ENCODE measurements around the gene OR6S1. TPM values are rescaled to one million over a fixed set of nuclear protein-coding genes. Genes with fewer than 3 reads are reported as not detected.

Gene OR6S1
- total RNA-seq, 2 experiments from 2014 or later: not detected

DNA sequence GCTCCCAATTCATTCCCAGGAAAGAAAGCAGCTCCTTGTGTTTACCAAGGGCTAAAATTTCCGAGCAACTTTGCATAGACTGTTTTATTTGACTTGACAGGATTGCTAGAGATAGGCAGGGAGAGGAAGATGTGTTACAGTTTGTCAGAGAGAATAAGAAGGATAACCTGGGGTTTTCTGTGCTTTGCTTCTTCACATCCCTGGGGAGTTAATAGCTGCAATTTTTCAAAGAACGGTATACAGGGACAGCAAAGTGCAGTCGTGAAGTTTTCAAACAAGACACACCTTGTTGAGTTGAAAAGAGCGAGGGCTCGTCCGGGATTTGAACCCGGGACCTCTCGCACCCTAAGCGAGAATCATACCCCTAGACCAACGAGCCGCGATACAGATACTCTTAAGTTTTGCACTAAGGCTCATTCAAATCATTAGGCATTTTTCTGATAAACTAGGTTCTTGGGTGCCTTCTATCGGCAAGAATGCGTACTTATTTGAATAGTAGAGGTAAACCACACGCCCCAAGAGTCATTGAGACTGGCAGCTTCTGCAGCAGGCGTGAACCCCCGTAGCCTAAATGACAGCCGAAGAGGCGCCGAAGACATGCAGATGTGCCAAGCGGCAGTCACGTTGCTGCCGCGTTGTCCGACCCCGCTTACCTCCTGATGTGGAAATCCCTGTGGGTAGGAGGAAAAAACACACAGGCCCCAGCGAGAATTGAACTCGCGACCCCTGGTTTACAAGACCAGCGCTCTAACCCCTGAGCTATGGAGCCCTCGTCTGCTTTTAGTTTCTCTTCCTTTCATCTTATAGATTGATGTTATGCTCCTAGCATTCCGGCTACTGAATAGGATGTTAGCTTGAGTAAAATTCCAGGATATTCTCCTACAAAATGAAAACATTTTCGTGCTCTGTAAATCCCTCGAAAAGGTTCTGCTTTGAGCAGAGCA is 28.1 kb downstream of the OR6S1 start:
- peak; percentile 87 for DNase-seq
- Mint-ChIP-seq H3K9me3 (no peaks in the 10 kb centered on the region), H3K27me3 (no peaks in the 10 kb centered on the region), H3K27ac (no peak overlapping the region), H3K4me1 (peaks cover 8% of the 10 kb centered on the region), H3K36me3 (no peaks in the 10 kb centered on the region), H3K4me3 (no peak overlapping the region)

DNA sequence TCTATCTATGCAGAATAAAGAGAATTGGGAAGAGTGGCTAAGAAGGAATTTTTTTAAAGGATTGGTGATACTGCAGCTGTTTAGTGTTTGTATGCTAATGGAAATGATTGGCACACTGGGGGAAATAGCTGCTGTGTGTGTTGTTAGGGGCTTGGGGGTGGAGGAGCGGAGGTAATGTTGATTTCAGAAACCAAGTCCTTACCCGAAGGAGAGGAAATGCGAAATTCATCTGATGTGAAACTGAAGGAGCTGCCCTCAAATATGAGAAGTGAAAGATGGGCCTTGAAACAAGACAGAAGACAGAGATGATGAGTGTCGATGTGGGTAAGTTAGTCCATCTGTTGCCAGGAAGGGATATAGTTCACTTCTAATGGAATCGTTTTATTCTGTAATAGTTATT is 29.1 kb downstream of the OR6S1 start:
- Mint-ChIP-seq H3K27ac (no peak overlapping the region), H3K4me1 (peaks cover 4% of the 10 kb centered on the region), H3K27me3 (no peaks in the 10 kb centered on the region), H3K4me3 (no peak overlapping the region), H3K9me3 (no peaks in the 10 kb centered on the region), H3K36me3 (no peaks in the 10 kb centered on the region)
- no peak for DNase-seq

DNA sequence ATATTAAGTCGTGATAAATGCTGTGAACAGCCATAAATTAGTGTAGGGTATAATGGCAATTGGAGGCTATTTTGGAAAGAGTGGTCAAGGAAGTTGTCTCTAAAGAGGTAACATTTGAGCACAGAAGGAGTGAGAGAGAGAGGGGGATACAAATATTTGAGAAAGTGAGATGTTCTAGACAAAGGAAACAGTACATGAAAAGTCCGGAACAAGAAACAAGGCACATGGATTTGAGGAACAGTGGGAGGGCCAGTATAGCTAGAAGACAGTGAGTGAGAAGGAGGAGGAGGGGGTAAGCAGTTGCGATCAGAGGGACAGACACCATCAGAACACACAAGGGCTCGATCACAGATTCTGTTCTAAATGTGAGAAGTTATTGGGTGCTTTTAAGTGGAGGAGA is 30.2 kb downstream of the OR6S1 start:
- H3K9me3 Mint-ChIP-seq: no peaks in the 10 kb centered on the region
- DNase-seq: no peak
- no peak overlapping the region for H3K4me3 Mint-ChIP-seq
- H3K27ac Mint-ChIP-seq: no peak overlapping the region
- no peaks in the 10 kb centered on the region for H3K36me3 Mint-ChIP-seq
- H3K27me3 Mint-ChIP-seq: no peaks in the 10 kb centered on the region
- H3K4me1 Mint-ChIP-seq: peaks cover 4% of the 10 kb centered on the region

DNA sequence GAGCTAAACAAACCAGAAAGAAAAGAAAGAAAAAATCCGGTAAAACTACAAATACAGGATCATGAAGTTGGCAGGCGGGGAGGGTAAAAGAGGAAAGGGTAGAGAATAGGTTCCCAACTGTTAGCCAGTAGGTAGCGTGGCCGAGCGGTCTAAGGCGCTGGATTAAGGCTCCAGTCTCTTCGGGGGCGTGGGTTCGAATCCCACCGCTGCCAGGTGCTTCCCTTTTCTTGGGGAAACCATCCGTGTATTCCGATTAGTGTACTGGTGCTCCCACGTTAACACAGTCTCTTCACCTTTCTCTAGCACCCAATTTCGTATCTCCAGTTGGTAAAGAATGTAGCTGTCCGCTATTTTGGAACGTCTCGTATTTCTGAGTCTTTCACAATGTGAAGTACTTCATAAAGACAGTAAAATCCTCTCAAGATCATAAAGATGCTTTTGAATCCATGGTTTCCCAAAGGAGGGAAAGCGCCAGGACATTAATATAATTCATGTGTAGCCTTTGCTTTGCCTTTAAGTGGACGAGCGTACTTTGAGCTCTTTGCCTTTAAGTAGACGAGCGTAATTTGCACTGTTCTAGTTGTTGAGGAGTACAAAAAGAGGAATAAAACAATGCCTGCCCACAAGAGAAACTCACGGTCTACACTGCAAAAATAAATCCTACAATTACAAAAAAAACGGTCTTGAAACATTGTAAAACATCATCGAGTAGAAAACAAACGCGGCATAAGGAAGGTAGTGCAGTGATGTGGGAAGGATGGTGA is 31.3 kb downstream of the OR6S1 start:
- no peaks in the 10 kb centered on the region for H3K36me3 Mint-ChIP-seq
- DNase-seq: peak; percentile 80
- no peak overlapping the region for H3K27ac Mint-ChIP-seq
- H3K4me1 Mint-ChIP-seq: peaks cover 4% of the 10 kb centered on the region
- no peaks in the 10 kb centered on the region for H3K27me3 Mint-ChIP-seq
- H3K4me3 Mint-ChIP-seq: no peak overlapping the region
- H3K9me3 Mint-ChIP-seq: no peaks in the 10 kb centered on the region

DNA sequence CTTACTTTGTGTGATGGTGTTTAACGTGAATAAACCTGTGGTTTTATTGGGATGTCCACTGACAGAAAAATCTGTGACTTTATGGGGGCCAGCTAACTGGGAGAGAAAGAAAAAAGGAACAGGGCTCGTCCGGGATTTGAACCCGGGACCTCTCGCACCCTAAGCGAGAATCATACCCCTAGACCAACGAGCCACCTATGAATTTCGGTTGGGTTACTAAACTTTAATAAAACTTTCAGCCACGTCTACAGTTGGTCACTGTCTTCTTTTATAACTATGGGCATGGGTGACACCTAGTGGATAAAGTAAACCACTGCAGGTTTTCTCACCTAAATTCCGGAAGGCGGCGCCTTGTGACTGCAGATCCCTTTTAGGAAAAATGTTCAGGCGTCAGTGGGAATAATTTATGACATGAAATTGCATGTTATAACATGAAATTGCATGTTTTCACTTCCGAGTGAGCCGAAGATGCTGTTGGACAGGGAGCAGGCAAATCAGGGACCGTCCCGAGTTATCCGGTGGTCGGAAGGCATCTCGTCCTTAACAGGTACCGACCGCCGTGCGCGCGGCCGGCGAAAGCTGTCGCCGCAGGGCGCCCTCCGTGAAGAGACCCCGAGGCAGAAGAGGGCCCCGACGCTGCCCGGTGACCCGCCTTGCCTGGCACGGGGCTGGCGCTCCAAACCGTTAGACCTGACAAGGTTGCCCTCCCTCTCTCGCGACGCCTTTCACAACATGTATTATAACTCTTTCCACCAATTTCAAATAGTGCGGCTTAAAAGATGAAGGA is 32.1 kb downstream of the OR6S1 start:
- no peaks in the 10 kb centered on the region for H3K27me3 Mint-ChIP-seq
- no peak overlapping the region for H3K27ac Mint-ChIP-seq
- H3K4me3 Mint-ChIP-seq: no peak overlapping the region
- H3K9me3 Mint-ChIP-seq: no peaks in the 10 kb centered on the region
- H3K4me1 Mint-ChIP-seq: peaks cover under 1% of the 10 kb centered on the region
- H3K36me3 Mint-ChIP-seq: no peaks in the 10 kb centered on the region
- DNase-seq: peak; percentile 54

DNA sequence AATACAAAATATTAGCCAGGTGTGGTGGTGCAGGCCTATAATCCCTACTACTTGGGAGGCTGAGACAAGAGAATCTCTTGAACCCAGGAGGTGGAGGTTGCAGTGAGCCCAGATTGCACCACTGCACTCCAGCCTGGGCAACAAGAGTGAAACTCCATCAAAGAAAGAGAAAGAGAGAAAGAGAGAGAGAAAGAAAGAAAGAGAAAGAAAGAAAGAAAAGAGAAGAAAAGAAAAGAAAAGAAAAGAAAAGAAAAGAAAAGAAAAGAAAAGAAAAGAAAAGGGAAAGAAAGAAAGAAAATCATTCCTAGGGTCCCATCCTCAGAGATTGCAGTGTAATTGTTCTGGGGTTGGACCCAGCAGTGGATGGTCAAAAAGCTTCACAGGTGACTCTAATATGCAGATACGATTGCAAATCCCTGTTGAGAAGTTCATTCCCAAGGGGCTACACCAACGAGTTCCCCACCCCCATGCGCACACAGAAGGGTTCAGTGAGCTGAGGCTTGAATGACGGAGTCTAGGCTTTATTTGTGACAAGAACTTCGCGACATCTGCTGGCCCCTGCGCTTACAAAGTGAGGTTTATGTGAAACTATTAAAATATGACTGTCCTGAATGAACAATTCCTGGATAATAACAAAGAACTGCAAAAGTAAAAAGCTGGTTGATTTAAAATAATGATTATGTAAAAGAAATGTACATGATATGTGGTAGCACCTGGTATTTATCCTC is 32.9 kb downstream of the OR6S1 start:
- no peaks in the 10 kb centered on the region for H3K36me3 Mint-ChIP-seq
- H3K9me3 Mint-ChIP-seq: no peaks in the 10 kb centered on the region
- no peak overlapping the region for H3K4me3 Mint-ChIP-seq
- no peak for DNase-seq
- H3K27me3 Mint-ChIP-seq: no peaks in the 10 kb centered on the region
- H3K27ac Mint-ChIP-seq: no peak overlapping the region
- no peaks in the 10 kb centered on the region for H3K4me1 Mint-ChIP-seq

DNA sequence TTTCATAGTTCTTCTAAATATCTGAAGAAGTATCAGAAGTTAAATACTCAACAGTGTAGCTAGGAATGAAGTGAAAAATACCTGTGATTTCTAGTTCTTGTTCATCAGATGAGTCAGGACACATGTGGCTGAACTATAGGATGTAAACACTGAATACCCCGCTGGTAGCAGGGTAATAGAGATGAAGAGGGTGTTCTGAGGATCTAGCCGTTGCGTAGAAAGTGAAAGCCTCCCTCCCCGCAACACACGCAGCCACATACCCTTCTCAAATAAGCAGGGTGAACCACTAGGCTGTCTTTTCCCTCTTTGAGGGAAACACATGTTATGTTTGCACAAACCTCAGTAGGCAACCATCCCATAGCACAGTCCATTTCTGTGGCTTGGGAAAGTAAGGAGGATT is 33.9 kb downstream of the OR6S1 start:
- Mint-ChIP-seq H3K9me3 (no peaks in the 10 kb centered on the region), H3K27ac (no peak overlapping the region), H3K4me3 (no peak overlapping the region), H3K4me1 (no peaks in the 10 kb centered on the region), H3K27me3 (no peaks in the 10 kb centered on the region), H3K36me3 (no peaks in the 10 kb centered on the region)
- DNase-seq: no peak

DNA sequence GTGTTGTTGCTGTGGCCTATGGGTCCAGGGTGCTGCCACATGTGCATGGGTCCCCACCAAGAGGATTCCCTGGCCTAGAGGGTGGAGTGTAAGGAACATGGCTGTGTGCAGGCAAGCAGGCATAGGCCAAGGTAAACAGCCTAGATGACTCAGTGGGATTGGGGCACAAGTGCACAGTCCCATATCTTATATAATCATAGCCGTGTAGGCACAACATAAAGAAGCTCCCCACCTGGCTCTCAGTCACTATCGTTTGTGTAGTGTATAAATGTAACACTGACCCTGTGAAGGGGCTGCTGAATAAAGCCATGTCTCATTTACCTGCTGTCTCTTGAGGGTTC is 34.6 kb downstream of the OR6S1 start:
- no peak for DNase-seq
- Mint-ChIP-seq H3K27ac (no peak overlapping the region), H3K9me3 (no peaks in the 10 kb centered on the region), H3K4me3 (no peak overlapping the region), H3K27me3 (no peaks in the 10 kb centered on the region), H3K36me3 (no peaks in the 10 kb centered on the region), H3K4me1 (no peaks in the 10 kb centered on the region)

DNA sequence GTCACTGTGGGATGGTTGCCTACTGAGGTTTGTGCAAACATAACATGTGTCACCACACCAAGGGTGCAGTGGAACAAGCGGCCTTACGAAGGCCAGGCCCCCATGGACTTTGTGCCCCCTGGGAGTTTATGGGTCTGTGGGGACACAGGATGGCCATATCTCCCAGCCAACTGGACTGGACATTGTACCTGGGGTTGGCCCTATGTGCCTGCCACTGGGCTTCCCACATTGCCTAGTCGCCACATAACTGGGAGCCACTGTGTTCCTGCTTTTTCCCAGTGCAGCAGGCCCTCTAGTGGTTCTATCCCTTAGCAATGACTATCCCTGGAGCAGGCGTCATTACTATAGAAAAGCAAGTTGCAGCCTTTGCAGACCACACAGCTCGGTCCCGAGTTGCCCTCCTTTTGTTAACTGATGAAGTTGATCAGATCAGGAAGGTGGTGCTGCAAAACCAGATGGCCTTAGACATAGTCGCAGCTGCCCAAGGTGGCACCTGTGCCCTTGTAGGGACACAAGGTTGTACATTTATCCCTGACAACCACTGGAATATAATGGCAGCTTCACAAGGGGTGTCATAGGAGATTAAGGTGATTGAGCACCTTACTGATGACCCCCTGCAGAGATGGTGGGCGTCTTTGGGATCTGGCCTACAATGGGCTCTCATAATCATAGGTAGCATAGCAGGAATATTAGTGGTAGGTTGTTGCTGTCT is 35.1 kb downstream of the OR6S1 start:
- Mint-ChIP-seq H3K27ac (no peak overlapping the region), H3K9me3 (no peaks in the 10 kb centered on the region), H3K27me3 (no peaks in the 10 kb centered on the region), H3K4me3 (no peak overlapping the region), H3K36me3 (no peaks in the 10 kb centered on the region), H3K4me1 (no peaks in the 10 kb centered on the region)
- DNase-seq: no peak

DNA sequence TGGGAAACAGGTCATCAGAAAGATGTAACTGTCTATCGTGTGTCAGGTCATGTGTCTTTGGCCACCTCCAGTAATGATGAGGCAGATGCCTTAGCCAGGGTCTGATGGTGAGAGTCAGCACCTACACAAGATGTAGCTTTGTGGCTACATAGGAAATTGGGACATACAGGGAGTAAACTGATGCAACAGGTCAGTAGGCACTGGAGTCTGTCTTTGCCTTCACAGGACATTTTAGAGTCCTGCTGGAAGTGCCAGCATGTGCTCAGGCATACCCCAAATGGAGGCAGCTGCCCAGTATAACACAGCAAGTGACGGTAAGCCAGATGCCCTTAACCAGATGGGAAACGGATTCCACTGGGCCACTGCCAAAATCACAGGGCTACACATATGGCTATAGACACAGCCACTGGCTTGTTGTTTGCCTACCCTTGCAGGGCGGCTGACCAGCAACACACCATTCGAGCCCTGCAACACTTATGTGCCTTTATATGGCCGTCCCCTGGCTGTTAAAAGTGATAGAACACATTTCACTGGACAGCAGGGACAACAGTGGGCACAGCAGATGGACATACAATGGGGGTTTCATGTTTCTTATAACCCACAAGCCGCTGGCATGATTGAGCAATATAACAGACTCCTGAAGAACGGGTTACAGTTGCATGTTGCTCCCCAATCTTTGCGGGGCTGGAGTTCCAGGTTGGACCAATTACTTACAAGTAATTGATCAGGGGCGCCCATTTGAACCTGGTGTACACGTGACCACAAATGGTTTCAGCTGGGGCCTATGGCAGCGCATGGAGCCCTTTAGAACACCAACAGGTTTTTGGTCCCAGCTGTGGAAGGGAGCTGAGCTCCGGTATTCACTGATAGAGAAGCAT is 37.4 kb downstream of the OR6S1 start:
- no peaks in the 10 kb centered on the region for H3K4me1 Mint-ChIP-seq
- no peaks in the 10 kb centered on the region for H3K27me3 Mint-ChIP-seq
- H3K36me3 Mint-ChIP-seq: no peaks in the 10 kb centered on the region
- H3K4me3 Mint-ChIP-seq: no peak overlapping the region
- no peak overlapping the region for H3K27ac Mint-ChIP-seq
- H3K9me3 Mint-ChIP-seq: no peaks in the 10 kb centered on the region
- no peak for DNase-seq

DNA sequence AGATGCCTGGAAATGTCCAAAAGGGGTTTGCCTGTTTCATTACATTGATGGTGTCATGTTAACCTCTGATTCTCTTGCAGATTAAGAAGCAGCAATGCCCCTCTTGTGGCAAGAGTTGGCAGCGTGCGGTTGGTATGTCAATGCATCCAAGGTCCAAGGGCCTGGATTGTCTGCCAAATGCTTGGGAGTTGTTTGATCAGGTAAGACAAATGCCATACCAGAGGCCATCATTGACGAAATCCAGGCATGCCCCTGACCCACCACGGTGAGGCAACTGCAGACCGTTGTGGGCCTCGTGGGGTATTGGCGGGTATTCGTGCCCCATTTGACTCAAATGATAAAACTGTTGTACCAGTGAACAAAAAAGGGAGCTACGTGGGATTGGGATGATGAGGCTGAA is 38.9 kb downstream of the OR6S1 start:
- H3K4me3 Mint-ChIP-seq: no peak overlapping the region
- DNase-seq: no peak

DNA sequence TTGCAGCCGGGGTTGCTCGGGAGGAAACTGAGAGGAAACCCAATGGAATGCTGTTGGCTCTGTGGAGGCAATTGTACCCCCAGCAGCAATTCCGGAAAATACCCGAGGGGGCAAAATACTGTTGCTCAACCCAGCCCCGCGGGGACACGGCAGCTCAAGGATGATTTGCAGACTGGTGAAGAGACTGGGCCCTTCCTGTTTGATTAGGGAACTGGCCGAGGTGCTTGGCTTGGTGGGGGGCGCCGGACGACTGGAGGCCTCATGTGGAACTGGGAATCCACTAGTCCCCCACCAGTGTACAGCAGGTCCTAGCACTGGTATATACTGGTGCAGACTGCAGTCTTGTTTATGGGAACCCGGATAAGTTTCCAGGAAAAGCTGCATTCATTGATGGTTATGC is 40.0 kb downstream of the OR6S1 start:
- Mint-ChIP-seq H3K4me3 (no peak overlapping the region), H3K27ac (no peak overlapping the region), H3K9me3 (no peaks in the 10 kb centered on the region), H3K27me3 (no peaks in the 10 kb centered on the region), H3K36me3 (no peaks in the 10 kb centered on the region), H3K4me1 (no peaks in the 10 kb centered on the region)
- no peak for DNase-seq

More for the DNA sequence above, 38.9 kb downstream of the OR6S1 start:
- Mint-ChIP-seq H3K4me1 (no peaks in the 10 kb centered on the region), H3K27me3 (no peaks in the 10 kb centered on the region), H3K9me3 (no peaks in the 10 kb centered on the region), H3K27ac (no peak overlapping the region), H3K36me3 (no peaks in the 10 kb centered on the region)

DNA sequence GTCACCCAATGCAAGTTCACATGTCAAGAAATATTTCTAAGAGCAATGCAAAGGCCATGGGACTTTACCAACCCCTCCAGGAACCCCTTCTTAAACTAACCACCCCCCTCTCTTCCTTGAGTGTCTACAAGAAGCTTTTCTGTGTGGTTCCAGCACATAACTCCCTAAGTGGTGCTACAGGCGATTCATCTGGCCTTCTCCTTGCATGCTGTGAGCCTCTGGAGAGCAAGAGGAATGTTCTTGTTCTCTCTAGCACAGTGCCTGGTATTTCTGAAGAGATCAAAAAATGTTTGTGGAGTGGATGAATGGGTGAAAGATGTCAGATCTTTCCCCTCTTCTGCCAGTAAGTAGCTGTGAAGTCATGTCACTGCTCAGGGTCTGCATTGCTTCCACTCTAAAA is 44.4 kb downstream of the OR6S1 start:
- Mint-ChIP-seq H3K27me3 (no peaks in the 10 kb centered on the region), H3K4me1 (peaks cover 4% of the 10 kb centered on the region), H3K9me3 (no peaks in the 10 kb centered on the region), H3K4me3 (no peak overlapping the region), H3K36me3 (no peaks in the 10 kb centered on the region), H3K27ac (no peak overlapping the region)
- no peak for DNase-seq
